Epithelial cell of esophagus (primary cell): ENCODE data around the gene OCEL1.

Source experiments
- DNase-seq: peaks from one replicate; pipeline ENCODE4 v3.0.0; 2010; ENCODE audit warnings: low read depth
- H3K4me3 ChIP-seq: 2 replicates; pipeline ENCODE4 v1.5.1; 2011; ENCODE audit warnings: mild to moderate bottlenecking, low read length, control low read depth
- CTCF ChIP-seq: IDR thresholded peaks from 2 replicates; pipeline ENCODE4 v1.5.1; 2011; ENCODE audit warnings: low read depth, mild to moderate bottlenecking, low read length, control low read depth, inconsistent platforms; ENCODE audit not compliant: insufficient read depth; ENCODE audit errors: missing control alignments

OCEL1 gene

GRCh38 chr19:17210296-17210695 is 15.7 kb upstream of the OCEL1 start:
- no peak for DNase-seq
- H3K4me3 ChIP-seq = no peak overlapping the region
- TF ChIP-seq CTCF = no peak

GRCh38 chr19:17211547-17212446 is 14.2 kb upstream of the OCEL1 start:
- no peak for DNase-seq
- no peak for TF ChIP-seq CTCF
- H3K4me3 ChIP-seq = no peak overlapping the region

- no peak for TF ChIP-seq CTCF
- H3K4me3 ChIP-seq = no peak overlapping the region
- DNase-seq = no peak
Observed at GRCh38 chr19:17213334-17213733, 12.7 kb upstream of the OCEL1 start.

GRCh38 chr19:17214508-17215126 is 11.4 kb upstream of the OCEL1 start:
- H3K4me3 ChIP-seq = peak overlapping the region; percentile 75
- DNase-seq = no peak
- no peak for TF ChIP-seq CTCF

GRCh38 chr19:17215127-17215971 is 10.7 kb upstream of the OCEL1 start, which contains the start of gene USE1:
Gene USE1, plus strand, starts transcription at chr19:17215357. Its CDS starts 49 bp downstream, at chr19:17215406.
- peak within 1 kb of the TSS; percentile 75 for H3K4me3 ChIP-seq
- DNase-seq = peak; percentile 91
- TF ChIP-seq CTCF = no peak

- DNase-seq = no peak
- no peak for TF ChIP-seq CTCF
- peak overlapping the region; percentile 75 for H3K4me3 ChIP-seq
Observed at GRCh38 chr19:17216058-17216670, 9.9 kb upstream of the OCEL1 start.
